Measurements from ENCODE around the gene ABCD3.

GRCh38 chr1:94504601-94505000 lies 86.4 kb downstream of the ABCD3 start:
- no peak for TF ChIP-seq EZH2 (IDR thresholded peaks at IDR 0.05; ENCODE audit: insufficient read depth, low read length)
- TF ChIP-seq CTCF (IDR thresholded peaks at IDR 0.05; ENCODE audit: insufficient read depth, low read depth, low read length) = no peak

Measured in astrocyte (in vitro differentiated cells and primary cell).